ENCODE results near the gene CCL22.
"Not testable (repeated sequence)": the region's sequence is repeated elsewhere in the genome, so short reads cannot be mapped to it uniquely, and the experiment has no call there.

GRCh38 chr16:57342606-57343005 lies 16.0 kb upstream of the CCL22 start:
- TF ChIP-seq EZH2 (IDR thresholded peaks at IDR 0.05); POLR2AphosphoS5 (IDR thresholded peaks at IDR 0.05; ENCODE audit: borderline replicate concordance, low read depth, low read length); FOXP2 (optimal IDR thresholded peaks at IDR 0.05; ENCODE audit: control extremely low read depth, extremely low read length, insufficient read depth): not testable (repeated sequence)
